Endothelial cell of hepatic sinusoid (primary cell): Measurements from ENCODE around the gene LBHD1.
"Not testable (repeated sequence)": the region's sequence is repeated elsewhere in the genome, so short reads cannot be mapped to it uniquely, and the experiment has no call there.

Source experiments
- in situ Hi-C: cut with HindIII; loops from 2 replicates; pipeline ENCODE4 v1.10.0; 2017; ENCODE audit warnings: low sequenced_read_pairs

LBHD1 gene

GRCh38 chr11:62621567-62622470, 50.2 kb downstream of the LBHD1 start, which contains the start of gene B3GAT3:
TSS of gene B3GAT3 (minus strand) at chr11:62621986. CDS start at chr11:62621947, 39 bp downstream.
- in situ Hi-C loops = no loop called here

DNA sequence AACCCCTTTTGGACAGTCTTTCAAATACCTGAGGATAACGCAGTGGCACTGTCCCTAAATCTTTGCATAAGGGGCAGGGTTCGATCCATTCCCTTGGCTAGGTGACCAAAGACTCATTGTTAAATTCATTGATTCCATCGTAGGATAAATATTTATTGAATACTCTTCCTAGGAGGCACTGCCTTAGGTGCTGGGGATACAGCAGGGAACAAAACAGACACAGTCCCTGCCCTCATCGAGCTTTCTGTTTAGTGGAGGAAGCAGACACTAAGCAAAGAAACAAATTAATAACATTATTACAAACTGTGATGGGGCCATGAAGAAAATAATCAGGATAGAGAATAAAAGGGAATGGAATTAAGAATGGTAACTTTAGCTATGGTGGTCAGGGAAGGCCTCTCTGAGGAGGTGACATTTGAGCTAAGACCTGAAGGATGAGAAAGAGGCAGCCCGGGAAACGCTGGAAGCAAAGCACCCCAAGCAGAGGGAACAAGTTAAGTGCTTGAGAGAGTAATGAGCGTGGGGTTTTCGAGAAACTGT, 51.0 kb downstream of the LBHD1 start:
- in situ Hi-C loops = no loop called here

DNA sequence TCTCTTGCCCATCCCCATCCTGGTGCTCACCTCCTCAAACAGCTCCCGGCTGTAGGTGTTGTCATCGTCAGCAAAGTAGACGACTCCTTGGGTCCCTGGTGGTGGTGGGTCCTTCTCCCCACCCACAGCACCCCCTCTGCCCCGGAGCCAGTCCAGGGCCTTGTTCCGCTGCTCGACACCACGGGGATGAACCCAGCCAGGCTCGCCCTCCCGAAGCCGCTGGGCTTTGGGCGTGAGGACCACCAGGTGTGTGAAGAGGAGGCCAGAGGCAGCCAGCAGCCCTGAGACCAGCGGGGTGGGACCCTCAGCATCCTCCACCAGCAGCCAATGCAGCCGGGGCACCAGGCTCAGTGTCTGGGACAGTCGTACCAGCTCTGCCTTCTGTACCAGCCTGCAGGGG, 55.1 kb downstream of the LBHD1 start:
- in situ Hi-C loops = not testable (repeated sequence)

- in situ Hi-C loops = no loop called here
Measured at GRCh38 chr11:62615521-62615920, 56.5 kb downstream of the LBHD1 start.

DNA sequence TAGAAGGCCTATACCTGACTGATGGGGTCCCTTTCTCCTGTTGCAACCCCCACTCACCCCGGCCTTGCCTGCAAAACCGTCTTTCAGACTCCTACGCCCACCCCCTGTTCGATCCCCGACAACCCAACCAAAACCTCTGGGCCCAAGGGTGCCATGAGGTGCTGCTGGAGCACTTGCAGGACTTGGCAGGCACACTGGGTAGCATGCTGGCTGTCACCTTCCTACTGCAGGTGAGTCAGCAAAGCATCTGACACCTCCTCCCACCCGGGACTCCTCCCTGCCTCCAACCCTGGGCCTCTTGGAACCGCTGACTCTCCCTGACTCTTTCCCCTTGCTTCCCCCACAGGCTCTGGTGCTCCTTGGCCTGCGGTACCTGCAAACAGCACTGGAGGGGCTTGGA, 57.8 kb downstream of the LBHD1 start:
- in situ Hi-C loops = no loop called here

GRCh38 chr11:62613291-62613778, 58.7 kb downstream of the LBHD1 start:
- in situ Hi-C loops = no loop called here
